ENCODE data around the gene CCIN.
"Not testable (repeated sequence)": the region's sequence is repeated elsewhere in the genome, so short reads cannot be mapped to it uniquely, and the experiment has no call there.

The CCIN gene

DNA sequence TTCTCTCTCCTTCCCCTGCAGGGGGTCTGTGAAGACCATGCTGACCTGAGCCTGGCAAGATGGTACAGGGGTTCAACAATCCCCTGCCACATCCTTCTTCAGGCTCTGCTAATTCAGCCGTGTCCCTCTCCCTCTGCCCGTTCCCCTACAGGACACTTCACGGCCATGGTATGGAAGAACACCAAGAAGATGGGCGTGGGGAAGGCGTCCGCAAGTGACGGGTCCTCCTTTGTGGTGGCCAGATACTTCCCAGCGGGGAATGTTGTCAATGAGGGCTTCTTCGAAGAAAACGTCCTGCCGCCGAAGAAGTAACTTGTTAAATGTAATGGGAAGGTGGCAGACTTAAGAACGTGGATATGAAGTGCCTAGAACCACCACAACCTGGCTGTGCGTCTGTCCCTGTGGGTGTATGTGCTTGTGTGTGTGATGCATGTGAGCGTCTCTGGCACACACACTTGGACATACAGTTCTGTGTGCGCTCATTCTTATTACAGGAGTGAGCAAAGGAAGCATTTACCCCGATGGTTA is 6.9 kb upstream of the CCIN start:
- DNase-seq: no peak

DNA sequence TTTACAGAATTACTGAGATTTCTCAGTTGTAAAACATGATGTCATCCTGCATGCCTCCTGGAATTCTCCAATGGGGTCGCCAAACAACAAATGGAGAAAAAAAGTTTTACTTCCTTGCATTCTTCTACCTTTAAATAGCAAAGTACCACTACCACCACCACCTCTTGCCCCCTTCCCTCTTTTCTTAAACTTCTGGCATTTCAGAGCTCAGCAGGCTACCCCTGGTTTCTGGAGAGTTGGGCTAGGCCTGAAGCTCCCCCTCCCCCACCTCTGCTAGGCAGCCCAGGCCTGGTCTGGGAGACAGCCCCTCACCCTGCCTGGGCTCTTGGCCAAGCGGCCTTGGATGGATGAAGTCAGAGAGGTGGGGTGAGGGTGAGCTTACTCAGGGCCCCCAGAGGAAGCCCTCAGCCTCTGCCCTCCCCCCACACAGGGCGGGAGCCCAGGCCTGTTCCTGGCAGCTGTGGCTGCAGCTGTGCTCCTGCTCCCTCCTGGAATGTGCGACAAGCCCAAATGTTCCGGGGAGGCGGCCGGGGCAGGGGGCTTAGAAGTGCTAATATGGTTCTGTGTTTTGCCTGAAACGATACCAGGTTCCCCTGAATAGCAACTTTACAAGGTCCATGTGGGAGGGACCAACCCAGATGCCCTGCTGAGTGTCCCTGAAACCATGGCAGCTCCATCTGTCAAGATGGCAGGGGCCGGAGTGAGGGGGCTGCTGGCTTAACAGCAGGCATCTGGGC is 6.0 kb upstream of the CCIN start:
- DNase-seq: peak; percentile 94

DNA sequence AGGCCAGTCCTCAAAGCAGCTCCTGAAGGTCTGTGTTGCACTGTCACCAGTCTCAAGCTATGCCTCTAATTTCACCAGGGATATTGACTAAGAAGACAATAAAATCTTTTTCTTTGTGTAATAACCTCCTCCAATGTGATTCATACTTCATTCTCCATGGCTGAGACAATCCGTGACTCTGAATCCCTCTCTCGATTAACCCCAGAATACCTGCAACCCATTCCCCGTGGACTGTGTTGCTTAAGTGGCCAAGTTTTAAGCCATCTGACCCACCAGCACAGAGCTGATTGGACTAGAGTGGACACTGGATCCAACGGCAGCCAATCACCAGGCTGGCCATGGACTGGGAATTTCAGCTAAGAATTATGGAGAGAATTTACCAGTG is 5.4 kb upstream of the CCIN start:
- DNase-seq: no peak

DNA sequence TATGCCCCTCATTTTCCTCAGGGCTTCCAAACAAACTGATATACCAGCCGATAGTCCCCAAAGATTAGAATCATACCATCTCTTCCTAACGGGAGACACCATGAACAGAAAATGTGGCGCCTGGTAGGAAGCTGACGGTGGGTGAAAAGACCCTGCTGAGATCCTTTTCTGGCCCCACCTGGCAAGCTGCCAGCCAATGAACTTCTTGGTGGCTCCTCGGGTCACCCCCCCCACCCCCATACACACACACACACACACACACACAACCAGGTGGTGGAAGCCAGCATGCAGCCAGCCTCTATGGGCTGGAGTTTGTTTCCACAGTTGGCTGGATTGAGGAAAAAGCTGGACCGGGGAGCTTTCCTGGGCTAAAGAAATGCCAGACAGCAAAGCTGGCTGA is 4.8 kb upstream of the CCIN start:
- DNase-seq: no peak

DNA sequence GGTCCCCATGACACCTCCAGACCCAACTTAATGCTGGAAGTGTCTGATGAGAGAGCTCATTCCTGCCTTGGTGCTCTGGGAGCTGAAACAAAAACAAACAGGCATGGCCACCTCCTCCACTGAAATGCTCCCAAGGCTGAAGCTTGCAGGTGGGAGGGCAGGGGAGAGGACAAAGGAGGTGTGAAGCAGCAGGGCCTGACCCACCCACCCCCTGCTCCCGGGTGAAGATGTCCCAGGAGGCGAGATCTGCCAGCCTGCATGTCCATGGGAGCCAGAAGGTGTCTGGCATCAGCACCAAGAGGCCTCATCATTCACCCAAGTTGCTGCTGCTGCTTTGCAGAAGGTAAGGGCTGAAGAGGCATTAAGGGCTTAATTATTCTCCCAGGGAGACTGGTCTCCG is 4.2 kb upstream of the CCIN start:
- DNase-seq: no peak

DNA sequence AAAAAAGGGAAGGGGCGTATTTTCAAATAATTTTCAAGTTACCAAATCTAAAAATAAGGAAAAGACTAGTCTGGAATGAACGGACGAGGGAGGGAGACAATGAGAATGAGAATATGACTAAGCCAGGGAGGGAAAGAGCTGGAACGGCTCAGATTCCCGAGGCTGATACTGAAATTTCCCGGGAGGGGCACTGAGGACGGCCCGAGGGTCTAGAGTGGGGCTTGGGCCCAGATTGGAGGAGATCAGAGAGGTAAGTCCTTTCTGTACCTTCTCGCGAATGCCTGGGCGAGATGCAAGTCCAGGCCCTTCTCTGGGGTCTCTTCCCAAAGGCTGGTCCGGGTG is 3.4 kb upstream of the CCIN start:
- peak; percentile 66 for DNase-seq

DNA sequence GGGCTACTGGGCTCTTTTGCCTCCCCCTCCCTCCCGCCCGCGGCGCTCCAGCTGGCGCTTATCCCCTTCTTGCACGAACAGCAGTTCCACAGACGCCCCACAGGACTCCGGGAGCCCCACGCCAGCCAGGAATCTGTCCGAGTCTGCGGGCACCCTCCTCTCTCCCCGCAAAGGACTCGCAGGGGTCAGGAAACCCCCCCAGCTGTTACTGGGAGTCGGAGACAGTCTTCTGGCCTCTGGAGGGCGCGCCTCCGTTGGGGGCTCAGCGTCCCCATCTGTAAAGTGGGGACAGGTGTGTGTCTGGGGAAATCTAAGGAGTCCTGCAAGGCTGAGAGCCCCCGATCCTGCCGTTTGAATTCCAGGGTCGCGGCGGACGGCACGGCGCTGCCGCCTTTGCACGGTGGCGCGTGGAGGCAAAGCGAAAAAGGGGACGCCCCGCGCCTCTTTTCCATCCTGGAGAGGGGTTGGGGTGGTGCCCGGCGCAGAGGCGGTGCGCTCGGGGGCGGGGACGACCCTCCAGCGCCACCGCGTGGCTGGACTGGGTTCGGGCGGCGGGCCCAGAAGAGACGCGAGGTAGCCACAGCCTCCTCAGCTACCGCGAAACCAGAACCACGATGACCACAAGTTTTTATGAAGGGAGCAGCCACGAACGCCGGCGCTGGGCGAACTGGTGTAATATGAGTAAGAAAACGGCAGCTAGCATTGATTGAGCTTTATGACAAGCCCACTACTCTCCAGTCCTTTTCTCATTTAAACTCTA is 2.8 kb upstream of the CCIN start:
- DNase-seq: peak; percentile 90

DNA sequence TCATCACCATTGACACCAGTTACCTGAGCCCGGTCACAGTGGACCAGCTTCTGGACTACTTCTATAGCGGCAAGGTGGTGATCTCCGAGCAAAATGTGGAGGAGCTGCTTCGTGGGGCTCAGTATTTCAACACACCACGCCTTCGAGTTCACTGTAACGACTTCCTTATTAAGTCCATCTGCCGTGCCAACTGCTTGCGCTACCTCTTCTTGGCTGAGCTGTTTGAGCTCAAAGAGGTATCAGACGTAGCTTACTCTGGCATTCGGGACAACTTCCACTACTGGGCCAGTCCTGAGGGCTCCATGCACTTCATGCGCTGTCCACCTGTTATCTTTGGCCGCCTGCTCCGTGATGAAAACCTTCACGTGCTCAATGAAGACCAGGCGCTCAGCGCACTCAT is 520 bp downstream of the CCIN start:
- no peak for DNase-seq

DNA sequence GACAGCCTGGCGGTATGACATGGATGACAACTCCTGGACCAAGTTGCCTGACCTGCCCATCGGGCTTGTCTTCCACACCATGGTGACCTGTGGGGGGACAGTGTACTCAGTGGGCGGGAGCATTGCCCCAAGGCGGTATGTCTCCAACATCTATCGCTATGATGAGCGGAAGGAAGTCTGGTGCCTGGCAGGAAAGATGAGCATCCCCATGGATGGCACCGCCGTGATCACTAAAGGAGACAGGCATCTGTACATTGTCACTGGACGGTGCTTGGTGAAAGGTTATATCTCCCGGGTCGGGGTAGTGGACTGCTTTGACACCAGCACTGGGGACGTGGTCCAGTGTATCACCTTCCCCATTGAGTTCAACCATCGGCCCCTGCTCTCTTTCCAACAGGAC is 1.3 kb downstream of the CCIN start:
- no peak for DNase-seq

DNA sequence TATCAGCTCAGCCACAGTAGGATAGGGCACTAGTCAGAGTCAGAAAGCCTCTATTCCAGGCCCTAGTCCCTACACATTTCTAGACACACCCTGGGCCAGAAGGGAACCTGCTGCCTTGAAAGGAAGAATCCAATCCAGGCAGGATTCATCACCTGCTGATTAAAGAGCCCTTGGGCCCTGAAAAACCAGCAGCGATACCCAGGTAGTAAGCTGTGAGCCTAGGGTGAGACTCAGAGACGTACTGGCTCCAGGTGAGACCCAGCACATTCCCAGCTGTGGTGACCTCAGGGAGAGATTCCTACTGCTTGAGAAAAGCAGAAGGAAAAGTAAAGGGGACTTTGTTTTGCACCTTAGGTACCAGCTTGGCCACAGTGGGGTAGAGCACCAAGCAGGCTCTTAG is 4.7 kb downstream of the CCIN start:
- no peak for DNase-seq

DNA sequence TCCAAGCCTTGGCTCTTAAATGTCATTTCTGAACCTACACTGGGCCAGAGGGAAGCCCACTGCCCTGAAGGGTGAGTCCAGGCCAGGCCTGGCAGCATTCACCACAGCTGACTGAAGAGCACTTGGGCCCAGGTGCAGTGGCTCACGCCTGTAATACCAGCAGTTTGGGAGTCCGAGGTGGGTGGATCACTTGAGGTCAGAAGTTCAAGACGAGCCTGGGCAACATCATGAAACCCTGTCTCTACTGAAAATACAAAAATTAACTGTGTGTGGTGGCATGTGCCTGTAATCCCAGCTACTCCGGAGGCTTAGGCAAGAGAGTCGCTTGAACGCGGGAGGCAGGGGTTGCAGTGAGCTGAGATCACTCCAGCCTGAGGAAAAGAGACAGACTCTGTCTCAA is 5.1 kb downstream of the CCIN start:
- no peak for DNase-seq

DNA sequence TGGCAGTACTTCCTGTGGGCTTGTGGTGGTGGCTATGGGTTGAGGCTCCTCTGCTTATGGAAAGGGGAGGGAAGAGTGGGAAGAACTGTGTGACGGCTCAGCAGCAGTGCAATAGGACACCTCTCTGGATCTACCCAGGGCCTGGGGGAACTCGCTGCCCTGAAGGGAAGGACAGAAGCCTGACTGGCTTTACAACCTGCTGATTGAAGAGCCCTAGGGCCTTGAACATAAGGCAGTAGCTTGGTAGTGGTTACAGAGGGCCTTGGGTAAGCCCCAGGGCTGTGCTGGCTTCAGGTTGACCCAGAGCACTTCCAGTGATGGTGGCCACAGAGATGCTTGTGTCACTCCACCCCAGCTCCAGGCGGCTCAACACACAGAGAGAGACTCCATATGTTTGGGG is 5.5 kb downstream of the CCIN start:
- DNase-seq: peak; percentile 79

DNA sequence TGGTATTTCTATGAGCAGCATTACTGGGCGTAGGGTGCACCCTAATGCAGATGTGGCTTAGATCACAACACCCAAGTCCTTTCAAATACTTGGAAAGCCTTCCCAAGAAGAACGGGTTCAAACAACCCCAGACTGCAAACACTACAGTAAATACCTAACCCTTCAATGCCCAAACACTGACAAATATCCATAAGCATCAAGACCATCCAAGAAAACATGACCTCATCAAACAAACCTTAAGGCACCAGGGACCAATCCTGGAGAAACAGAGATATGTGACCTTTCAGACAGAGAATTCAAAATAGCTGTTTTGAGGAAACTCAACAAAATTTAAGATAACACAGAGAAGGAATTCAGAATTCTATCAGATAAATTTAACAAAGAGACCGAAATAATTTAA is 6.0 kb downstream of the CCIN start:
- DNase-seq: not testable (repeated sequence)

DNA sequence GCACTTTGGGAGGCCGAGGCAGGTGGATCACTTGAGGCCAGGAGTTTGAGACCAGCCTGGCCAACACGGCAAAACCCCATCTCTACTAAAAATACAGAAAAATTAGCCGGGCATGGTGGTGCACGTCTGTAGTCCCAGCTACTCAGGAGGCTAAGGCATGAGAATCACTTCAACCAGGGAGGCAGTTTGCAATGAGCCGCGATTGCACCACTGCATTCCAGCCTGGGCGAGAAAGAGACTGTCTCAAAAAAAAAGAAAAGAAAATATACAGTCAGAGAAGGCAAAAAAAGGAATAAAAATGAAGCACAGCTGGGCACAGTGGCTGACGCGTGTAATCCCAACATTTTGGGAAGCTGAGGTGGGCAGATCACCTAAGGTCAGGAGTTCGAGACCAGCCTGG is 7.3 kb downstream of the CCIN start:
- not testable (repeated sequence) for DNase-seq

DNA sequence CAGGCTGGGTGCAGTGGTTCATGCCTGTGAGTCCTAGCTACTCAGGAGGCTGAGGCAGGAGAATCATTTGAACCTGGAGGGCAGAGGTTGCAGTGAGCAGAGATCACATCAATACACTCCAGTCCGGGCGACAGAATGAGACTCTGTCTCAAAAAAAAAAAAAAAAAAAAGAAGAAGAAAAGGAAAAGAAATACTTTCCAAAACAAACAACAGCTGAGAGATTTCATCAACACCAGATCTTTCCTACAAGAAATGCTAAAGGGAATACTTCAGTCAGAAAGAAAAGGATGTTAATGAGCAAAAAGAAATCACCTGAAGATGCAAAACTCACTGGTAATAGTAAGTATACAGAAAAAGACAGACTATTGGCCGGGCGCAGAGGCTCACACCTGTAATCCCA is 8.4 kb downstream of the CCIN start:
- no peak for DNase-seq

DNA sequence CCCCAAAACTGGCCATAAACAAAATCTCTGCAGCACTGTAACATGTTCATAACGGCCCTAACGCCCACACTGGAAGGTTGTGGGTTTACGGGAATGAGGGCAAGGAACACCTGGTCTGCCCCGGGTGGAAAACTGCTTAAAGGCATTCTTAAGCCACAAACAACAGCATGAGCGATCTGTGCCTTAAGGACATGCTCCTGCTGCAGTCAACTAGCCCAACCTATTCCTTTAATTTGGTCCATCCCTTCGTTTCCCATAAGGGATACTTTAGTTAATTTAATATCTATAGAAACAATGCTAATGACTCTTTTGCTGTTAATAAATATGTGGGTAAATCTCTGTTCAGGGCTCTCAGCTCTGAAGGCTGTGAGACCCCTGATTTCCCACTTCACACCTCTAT is 11.1 kb downstream of the CCIN start:
- DNase-seq: not testable (repeated sequence)

DNA sequence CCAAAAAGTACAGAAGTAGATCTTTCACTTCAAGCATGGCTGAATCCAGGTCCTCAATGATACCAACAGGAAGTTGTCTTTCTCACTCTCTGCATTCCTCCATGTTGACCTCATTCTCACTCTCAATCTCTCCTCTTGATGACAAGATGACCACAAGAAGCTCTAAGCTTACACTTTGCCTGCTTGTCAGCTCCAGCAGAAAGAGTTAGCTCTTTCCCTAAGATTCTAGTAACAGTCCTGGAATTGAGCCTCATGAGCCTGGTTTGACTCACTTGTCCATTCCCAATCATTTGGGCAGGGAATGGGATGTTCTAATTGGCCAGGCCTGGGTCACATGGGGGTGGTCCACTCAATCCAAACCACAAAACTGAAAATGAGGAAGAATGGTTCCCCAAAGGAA is 18.2 kb downstream of the CCIN start:
- no peak for DNase-seq

DNA sequence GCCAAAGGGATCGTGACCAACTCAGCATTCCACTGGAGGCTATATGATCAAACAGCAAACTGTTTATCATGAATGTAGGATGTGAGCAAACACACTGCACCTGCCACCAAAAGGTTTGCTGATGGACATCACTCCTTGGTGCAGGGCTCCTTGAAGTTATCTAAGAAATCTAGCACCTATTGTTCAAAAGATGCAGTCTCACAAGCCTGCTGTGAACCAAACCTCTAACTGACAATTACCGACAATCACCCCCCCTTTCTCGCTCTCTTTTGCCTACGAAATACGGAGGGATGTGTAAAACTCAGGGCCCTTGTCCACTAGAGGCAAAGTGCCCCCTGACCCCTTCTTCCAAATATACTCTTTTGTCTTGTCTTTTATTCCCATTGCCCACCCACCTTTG is 19.0 kb downstream of the CCIN start:
- DNase-seq: no peak

DNA sequence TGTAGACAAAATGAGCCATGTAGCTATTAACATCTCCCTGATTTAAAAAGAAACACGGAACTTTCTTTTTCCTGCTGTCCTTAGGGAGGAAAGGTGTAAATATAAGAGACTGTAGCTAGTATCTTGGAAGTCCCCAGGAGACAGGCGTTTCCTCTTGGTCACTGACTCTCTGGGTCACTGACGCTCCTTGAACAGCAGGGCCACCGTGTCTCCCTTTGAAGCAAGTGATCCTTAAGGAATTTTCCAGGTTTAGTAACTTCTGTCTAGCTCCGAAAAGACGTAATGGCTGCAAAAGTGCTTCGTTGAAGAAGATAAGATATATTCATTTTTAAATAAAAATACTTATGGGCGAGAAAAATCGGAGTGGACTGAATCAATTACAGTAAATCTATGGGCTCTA is 20.8 kb downstream of the CCIN start:
- DNase-seq: no peak

DNA sequence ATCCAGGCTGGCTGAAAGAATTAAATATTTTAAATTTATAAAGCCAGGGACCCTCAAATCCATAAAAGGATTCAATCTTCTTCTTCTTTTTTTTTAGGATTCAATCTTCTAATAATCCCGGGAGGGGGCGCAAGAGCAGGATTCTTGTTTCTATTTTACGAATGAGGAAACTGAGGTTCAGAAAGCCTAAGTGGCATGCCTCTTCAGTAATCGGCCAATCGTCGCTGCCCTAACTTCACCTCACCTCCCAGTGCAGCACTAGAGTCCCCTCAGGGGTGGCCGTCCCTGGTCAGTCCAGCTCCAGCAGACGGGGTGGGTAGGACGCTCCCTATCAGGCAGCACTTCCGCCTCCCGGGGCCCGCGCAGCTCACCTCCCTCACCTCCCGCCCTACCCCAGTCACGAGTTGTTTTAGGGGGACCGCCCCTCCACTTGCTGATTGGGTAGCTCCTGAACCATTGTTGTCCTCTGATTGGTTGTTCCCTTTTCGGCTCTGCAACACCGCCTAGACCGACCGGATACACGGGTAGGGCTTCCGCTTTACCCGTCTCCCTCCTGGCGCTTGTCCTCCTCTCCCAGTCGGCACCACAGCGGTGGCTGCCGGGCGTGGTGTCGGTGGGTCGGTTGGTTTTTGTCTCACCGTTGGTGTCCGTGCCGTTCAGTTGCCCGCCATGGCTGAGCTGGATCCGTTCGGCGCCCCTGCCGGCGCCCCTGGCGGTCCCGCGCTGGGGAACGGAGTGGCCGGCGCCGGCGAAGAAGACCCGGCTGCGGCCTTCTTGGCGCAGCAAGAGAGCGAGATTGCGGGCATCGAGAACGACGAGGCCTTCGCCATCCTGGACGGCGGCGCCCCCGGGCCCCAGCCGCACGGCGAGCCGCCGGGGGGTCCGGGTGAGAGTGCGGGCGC is 21.5 kb downstream of the CCIN start, which contains the start of gene CLTA:
Gene CLTA (plus strand): TSS at position 534 of the 902 bp plus-strand sequence. CDS start 136 bp downstream, at position 670.
- DNase-seq: peak; percentile 100

DNA sequence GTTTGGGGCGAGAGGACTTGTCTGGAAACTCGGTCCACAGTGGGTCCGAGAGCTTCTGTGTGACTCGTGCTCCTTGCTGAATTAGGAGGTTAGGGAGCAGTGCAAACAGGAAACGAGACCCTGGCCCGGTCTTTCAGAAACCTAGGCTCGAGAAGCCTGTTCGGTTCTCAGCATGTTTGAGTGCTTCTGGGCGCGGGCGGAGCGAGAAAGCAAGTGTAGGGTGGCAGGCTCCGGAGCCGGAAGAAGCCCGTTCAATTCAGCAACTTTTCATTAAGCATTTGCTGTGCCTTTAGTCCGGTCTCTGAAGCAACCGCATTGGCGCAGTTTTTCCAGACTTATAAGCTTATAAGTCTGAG is 22.1 kb downstream of the CCIN start:
- no peak for DNase-seq

DNA sequence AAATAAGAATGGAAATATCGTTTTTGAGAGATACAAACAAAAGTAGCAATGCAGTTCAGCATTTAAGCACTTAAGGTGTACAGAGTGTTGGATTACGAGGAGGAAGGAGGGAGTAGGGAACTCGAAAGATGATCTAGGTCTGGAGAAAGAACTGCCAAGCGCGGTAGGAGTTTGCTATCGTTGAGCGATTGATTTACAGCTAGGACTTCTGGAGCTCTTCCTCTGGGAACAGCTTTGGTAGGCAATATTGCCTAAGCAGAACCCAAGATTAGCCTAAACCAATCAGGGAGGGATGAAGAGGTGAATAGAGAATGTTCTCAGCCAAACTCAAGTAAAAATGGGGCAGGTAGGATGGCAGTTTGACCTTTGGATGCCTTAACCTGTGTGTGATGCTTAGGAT is 22.5 kb downstream of the CCIN start:
- DNase-seq: no peak

DNA sequence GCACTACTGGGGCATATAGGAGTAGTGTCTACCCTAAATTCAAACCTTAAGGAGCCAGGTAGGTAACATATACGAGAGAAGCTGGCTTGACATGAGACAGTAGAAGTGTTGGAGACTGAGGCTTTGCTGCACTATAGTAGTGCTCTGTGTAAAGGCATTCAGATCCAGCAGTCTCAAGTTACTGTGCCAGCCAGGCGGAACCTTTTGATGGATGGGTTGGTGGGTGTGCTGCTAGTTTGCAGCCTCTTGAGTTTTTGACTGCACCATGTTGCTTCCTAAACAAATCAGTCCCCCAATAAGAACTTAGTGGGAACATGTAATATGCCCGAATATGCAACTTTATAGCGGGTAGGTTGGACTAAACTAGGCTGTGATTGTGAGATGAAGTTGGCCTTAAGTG is 23.0 kb downstream of the CCIN start:
- no peak for DNase-seq

DNA sequence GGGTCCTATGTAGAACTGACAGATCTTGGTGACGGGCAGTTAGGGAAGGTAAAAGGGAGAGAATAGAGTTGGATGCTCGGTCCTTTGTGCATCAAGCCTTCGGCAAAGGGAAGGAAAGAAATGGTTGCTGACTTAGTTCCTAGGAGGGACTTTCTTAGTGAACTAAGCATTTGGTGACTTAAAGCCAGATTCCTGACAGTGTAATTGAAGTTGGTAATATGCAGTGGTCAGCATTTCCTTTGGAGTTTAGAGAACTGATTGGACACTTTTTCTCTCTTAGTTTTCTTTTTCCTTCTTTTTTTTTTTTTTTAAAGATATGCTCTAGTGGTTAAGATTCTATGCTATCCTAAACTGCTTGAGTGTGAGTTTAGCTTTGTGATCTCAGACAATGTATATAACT is 23.8 kb downstream of the CCIN start:
- no peak for DNase-seq
